Measurements from ENCODE around the gene AKAP3.

GRCh38 chr12:4615667-4616066 is 33.2 kb downstream of the AKAP3 start:
- TF ChIP-seq CTCF (IDR thresholded peaks at IDR 0.05; ENCODE audit: low read depth, low read length, poor library complexity, severe bottlenecking) (no peak), EZH2phosphoT487 (IDR thresholded peaks at IDR 0.05; ENCODE audit: borderline replicate concordance, low read length) (no peak)

Measured in DOHH2 (cell line).